Fibroblast of skin of right biceps (primary cell): ENCODE data around the gene EIF2AK2.
"Not testable (repeated sequence)": the region's sequence is repeated elsewhere in the genome, so short reads cannot be mapped to it uniquely, and the experiment has no call there.

Experiments
- DNase-seq: peaks from one replicate; pipeline ENCODE4 v3.0.0-alpha.2; 2013

Gene EIF2AK2

DNA sequence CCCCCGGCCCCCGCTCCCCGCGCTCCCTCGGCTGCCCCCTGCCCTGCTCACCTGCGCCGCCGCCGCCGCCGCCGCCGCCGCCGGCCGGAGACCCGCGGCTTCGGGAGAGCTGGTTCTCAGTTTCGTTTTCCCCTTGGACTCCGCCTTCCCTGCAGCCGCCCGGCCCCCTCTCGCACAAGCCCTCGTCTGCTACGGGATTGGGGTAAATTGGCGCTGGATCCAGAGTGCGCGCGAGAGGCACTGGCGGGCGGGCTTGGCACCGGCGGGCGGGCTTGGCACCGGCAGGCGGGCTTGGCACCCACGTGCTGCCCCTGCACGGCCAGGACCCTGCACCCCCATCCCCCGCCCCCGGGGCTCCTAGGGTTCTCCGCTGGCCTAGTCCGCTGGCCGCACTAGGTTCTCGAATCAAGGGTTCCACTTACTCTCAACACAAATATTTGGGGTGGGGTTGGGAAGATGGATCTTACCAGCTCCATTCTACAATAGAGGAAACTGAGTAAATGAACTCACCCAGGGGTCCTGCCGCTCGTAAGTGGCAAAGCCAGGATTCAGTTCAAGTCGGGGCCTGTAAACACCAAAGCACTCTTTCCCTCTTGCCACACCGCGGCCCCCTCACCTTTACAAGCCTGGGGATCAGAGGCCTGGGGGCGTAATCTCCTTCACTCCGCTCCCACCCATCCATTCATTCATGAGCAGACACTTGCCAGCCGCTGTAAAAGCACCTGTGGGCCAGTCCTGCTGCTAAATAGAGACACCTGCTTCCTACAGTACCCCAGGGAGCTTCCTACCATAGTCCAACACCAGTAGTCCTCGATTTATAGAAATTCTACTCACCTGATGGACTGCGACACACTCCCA, at the start of gene EIF2AK2:
TSS of gene EIF2AK2 (minus strand) at position 124 of the 858 bp plus-strand sequence. CDS start 9,174 bp downstream, outside the sequence.
- peak; percentile 87 for DNase-seq

DNA sequence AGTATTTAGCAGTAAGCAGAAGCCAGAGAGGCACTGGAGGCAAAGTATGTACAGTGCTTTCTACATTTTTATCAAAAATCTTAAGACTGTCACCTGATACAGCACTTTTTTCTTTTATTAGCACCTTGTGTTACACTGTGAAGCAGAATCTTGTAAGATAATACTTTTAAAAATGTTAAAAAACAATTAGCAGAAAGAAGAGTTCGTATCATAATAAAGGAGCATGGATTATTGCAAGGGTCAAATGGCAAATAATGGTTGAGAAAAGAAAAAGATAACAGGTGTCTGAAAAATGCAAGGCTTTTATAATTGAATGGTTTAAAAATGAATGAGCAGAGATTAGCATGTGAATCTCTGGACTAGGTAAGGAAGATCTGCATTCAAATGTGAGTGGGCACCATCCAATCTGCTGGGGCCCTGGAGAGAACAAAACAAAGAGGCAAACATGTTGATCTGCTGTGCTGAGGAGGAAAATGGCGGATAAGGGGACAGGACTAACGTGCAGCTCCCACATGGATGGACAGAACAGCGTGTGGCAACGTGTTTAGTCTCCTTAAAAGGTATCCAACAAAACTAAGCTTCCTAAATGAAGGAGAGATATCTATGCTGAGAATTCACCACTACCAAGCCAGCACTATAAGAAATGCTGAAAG, 49.0 kb upstream of the EIF2AK2 start:
- DNase-seq: no peak

DNA sequence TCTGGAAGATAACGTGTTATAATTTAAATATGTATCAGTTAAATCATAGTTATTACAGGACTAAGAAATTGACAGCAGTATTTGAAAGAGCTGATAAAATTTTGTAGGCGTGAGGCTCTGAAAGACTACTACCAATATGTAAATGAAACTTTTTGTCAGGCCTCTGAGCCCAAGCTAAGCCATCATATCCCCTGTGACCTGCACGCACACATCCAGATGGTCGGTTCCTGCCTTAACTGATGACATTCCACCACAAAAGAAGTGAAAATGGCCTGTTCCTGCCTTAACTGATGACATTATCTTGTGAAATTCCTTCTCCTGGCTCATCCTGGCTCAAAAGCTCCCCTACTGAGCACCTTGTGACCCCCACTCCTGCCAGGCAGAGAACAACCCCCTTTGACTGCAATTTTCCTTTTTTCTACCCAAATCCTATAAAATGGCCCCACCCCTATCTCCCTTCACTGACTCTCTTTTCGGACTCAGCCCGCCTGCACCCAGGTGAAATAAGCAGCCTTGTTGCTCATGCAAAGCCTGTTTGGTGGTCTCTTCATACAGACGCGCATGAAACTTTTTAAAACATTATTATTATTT, 48.4 kb upstream of the EIF2AK2 start:
- DNase-seq: not testable (repeated sequence)

DNA sequence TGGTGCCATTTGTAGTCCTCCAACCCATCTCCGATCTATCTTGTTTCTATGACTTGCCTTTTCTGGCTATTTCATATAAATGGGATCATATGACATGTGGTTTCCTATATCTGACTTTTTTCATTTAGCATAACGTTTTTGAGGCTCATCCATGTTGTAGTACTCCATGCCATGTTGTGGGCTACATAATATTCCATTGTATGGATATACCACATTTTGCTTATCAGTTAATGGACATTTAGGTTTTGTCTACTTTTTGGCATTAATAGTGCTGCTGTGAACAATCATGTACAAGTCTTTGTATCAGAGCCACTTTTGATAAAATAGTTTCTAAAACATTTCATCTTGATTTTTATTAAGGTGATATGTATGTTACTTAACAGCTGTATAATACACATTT, 46.9 kb upstream of the EIF2AK2 start:
- DNase-seq: no peak

DNA sequence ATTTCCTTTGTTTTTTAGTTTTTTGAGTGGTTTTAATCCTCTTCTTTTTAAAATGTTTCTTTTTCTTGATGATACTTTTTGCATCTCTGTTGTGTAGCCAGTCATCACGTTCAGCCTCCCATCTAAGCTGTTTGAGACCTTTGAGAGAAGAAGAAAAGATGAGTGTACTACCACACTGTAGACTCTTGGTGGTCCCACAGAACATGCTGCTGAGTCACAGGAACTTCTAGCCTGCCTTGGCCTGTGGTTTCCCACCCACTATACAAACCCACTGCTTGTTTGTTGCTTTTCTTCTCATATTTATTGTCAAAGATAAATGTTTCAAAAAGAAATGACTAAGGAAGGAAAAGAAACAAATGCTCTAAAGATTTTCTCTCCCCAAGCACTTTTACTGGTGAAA, 45.0 kb upstream of the EIF2AK2 start:
- peak; percentile 49 for DNase-seq

DNA sequence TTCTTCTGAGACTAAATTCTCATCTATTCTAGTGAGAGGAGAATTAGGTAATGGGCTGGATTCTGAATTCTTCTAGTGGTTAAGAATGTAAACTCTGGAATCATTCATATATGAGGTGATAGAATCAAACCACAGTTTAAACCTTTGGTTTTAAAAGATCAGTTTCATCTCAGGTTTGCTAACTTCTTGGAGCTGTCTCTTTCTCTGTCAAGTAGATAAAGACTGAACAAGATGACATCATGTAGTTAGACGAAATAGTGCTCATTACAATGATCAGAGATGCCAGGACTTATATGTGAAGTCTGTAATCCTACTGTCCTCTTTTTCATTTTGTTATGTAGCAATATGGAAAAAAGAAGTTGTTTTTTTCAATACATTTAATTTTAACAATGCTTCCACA, 44.4 kb upstream of the EIF2AK2 start:
- DNase-seq: no peak

DNA sequence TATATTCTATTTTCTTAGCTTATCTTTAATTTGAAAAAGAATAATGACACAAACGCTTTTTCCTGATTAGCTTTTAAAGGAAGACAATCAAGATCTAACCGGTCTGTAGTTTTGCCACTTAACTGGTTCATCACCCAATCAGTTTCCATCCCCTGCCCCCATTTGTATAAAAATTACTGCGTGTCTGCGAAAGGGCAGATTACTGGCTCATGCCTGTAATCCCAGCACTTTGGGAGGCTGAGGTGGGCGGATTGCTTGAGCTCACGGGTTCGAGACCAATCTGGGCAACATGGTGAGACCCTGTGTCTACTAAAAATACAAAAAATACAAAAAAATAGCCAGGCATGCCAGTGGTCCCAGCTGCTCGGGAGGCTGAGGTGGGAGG, 41.9 kb upstream of the EIF2AK2 start:
- no peak for DNase-seq

DNA sequence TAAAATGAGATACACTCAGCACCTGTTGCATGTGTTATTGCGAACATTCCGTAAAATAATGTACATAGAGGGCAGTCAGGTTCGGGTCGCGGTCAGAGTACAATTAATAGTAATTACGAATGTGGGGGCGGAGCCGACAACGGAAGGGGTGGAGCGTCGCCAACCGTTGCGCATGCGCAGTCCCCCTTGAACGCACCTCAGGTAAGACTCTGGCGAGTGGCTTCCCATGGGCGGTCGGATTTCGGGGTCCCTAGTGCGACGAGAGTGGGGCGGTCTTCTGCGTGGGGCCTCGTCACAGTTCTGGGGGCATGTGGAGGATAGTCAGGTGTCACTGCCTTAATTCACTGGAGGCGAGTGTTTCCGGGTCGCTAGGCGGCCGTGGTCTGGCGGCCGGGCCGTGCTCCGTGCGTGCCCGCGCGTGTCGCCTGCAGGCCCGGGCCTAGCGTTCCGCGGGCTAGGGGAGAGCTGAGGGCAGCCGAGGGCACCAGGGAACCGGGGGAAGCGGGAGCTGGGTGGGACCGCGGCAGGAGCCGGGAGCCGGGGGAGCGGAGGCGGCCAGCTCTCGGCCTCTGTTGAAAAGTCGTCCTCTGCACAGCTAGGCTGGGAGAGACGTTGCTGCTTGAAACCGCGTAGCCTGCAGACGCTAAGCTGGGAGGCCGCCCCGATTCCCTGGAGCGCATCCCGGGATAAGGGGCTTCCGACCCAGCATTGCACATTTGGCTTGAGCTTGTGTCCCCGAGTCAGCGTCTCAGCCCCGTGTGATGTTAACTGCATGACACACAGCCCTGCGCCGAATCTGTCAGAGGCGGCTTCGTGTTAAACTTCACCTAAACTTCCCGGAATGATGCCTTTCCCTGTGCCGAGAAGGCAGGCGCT, 39.8 kb upstream of the EIF2AK2 start, which contains the start of gene CEBPZOS:
TSS of gene CEBPZOS (plus strand) at position 177 of the 876 bp plus-strand sequence. CDS start 3,209 bp downstream, outside the sequence.
- peak; percentile 77 for DNase-seq

DNA sequence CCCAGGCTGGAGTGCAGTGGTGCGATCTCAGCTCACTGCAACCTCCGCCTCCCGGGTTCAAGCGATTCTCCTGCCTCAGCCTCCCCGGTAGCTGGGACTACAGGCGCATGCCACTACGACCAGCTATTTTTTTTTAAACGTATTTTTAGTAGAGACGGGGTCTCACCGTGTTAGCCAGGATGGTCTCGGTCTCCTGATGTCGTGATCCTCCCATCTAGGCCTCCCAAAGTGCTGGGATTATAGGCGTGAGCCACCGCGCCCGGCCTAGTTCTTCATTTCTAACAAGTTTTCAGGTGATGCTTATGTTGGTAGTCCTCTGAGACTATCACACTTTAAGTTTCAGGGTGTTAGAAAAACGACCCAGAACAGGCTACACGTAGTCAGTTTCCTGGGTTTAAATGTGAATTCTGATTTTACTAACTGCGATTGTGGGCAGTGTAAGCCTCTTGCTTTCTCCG, 39.1 kb upstream of the EIF2AK2 start:
- DNase-seq: not testable (repeated sequence)

DNA sequence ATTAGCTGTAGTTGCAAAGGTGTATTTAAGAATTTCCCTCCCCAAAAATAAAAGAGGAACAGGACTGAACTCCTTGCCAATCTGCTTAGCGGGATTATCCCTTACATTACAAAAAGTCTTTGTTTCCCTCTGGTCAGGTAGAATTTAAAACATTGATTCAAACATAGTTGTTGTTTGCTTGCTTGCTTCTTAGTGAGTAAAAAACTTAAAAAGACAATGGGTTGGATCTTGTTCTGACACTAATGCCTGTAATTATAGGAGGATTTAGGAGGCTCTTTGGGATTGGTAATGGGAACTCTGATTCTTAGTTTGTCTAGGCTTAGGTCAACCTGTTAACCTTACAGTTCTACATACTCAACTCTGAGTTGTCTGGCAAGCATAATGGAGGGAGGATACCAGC, 35.8 kb upstream of the EIF2AK2 start:
- DNase-seq: no peak

DNA sequence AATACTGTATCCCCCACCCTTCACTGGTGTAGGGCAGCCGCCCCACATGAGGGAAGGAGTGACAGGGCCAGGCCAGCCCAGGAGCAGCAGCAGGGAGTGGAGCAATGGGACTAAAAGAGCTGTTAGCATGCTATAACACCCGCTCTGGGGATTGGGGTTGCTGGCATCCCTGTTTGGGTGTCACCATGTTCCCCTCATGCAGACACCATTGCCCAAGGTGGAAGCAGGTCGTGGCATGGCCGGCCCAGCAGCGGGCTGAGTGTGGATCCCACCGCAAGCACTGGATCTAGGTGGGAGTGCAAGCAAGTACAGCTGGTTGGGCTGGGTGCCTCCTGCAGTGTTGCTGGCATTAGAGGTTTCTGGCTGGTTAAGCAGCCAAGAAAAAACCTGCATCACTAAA, 35.0 kb upstream of the EIF2AK2 start:
- no peak for DNase-seq

DNA sequence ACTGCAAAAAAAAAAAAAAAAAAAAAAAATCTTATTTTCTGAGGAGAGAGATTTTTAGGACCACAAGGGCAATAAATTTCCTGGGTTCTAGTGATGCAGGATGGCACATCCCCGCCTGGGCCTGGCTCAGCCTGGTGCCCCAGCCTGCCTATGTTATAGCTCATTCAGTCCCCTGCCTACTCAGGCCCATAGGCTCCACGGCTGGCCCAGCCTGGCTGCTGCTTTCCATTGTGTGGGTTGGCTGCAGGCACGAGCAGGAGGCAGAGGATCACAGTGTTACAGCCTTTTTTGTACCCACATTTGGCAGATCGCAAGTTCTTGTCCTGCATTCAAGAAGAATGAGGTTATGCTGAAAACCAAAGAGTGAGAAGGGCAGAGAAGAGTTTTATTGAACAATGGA, 34.5 kb upstream of the EIF2AK2 start:
- no peak for DNase-seq

DNA sequence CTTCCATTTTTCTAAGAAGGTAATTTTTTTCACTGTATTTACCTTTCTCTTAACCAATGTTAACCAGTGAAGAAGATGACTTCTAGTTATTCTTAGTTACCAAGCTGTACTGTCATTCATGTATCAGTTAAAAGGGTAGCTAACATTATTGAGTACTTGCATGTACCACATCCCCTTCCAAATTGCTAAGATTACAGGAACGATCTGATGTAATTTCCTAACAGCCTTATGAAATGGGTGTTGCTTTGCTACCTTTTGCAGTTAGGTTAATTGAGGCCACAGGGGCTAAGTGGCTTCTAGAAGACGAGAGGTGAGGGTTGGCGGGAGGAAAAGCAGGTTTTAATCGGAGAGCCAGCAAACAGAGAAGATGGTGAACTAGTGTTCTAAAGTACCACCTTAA, 33.5 kb upstream of the EIF2AK2 start:
- DNase-seq: no peak

DNA sequence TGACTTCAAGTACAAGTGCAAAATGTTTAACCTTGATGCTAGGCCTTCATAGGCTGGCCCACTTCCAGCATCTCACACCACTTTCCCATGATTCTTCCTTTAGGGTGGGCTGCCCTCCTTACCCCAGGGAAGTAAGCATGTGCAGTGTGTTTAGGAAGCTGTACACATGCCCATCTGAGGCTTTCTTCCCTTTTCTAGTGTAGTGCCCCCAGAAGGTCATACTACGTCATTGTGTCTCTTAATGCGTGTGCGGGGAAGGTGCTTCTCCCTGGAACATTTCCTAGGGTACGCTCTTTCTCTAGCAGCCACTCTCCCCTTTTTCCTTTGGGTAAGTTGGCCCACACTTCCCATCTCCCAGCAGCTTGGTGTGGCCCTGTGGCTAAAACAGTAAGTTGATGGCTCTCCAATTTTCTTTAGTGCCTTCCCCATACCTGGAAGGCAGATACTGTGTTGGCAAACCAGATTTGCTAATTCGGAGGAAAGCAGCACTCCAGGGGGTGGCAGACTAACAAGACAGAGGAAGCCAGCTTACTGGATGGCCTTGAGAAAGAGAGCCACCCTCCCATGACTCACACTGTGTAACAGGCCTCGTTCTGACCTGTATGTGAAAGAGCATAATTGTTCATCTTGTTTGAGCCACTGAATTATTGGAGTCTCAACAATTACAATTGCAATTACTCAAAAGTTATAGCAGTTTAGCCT, 32.8 kb upstream of the EIF2AK2 start:
- DNase-seq: peak; percentile 83

DNA sequence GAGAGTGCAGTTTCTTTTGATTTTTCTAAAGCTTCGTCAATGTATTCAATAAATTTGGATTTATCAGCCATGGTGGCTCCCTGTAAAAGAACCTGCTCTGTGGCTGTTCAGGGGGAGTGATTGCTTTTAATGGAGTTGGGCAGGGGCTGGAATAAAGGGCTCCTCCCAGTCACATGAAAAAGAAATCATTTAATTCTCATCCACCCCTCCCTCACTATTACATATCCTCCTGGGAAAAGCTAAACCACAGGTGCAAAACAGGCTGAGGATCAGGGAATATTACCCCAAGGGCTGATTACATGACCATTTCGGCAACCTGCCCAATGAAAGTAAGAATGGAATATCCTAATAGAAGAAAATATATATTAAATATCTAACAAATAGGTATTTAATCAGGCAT, 31.8 kb upstream of the EIF2AK2 start, which contains the start of gene SULT6B1:
TSS of gene SULT6B1 (minus strand) at position 101 of the 400 bp plus-strand sequence. CDS start at position 71, 30 bp downstream.
- DNase-seq: no peak

DNA sequence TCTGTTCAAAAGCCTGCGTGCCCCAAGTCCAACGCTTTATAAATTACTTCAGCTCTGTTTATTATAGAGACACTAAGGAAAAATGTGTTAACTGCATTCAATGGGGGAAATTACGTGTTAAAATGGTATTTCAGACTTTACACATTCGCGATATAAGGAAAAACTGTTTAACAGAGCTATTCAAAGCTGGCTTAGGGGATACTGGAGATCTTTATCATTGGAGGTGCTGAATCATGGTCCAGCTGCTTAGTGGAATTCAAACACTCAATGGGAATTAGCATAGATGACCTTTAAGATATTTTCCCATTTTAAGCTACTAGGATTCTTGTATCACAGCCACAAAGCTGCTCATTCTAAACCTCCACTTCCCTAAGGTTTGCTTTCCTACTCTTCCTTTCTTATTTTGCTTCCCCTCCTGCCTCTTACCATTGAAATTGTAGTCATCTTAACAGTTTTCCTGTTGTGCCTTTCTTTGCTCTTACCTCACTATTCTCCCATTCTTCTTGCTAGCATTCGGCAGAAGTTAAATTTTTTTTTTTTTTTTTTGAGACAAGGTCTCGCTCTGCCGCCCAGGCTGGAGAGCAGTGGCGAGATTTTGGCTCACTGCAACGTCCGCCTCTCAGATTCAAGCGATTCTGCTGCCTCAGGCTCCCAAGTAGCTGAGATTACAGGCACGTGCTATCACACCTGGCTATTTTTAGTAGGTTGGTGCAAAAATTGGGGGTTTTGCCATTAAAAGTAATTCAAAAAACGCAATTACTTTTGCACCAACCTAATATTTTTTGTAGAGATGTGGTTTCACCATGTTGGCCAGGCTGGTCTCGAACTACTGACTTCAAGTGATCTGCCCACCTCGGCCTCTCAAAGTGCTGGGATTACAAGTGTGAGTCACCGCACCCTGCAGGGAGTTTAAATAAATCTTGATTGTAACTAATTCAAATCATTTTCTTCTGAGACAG, 25.2 kb upstream of the EIF2AK2 start:
- peak; percentile 41 for DNase-seq

DNA sequence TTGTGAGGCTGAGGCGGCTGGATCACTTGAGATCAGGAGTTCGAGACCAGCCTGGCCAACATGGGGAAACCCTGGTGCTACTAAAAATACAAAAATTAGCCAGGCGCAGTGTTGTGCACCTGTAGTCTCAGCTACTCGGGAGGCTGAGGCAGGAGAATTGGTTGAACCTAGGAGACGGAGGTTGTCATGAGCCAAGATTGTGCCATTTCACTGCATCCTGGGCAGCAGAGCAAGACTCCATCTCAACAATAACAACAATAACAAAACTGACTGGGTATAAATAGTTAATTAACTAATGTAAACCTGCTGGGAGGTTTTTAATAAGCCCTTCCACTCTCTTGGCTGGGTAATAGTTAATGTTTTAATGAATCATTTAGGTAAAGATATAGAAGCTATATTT, 23.9 kb upstream of the EIF2AK2 start:
- DNase-seq: no peak

DNA sequence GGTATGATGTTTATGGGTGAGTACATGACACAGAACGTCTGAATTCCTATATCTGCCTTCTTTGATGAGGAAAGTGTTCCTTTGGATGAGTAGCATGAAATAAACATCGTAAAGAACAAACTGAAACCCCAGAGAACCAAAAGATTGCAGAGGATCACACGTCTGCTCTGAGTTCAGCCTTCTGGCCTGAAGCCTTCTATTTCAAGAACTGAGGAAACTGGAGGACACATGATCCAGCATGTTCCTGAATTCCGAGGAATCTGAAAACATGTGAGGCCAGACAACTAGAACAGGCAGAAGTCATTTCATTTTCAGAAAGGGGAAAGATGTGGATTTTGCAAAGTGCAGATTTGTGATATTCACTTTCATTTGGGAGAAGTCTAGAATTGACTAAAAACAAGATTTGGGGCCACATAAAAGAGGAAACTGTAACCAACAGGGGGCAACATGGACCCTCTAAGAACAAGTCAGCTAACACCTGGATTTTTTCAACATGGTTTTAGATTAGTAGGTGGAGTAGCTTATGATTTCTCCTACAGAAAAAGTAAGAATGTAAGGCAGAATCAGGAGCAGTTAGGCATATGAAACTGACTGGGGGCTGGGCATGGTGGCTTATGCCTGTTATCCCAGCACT, 23.3 kb upstream of the EIF2AK2 start:
- DNase-seq: no peak

DNA sequence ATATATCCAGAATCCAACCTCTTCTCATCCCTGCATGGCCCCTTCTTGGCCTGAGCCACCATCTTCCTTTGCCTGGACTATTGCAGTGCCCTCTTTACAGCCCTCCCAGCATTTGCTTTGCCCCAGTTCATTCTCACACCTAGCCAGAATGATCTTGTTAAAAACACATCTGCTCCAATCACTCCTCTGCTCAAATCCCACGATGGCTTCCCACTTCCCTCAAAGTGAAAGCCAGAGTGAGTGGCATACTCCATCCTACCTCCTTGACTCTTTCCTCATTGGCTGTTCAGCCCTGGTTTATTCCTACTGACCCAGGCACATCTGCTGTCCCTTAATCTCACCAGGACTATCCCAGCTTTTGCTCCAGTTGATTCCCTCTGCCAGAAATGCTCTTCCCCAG, 17.0 kb upstream of the EIF2AK2 start:
- no peak for DNase-seq

DNA sequence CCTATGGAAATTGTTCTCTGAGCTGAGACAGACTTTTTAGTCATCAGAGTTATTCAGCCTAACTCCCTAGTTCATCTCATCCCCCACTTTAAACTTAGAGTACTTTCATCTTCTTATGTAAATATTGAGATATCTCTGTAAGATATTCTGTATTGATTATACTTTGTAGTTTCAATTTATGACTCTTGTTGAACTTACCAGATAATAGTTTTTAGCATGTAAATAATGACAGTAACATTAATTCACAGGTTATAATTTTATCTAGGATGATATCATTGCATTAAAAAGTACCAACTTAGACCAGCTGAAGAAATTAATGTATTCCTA, 14.8 kb upstream of the EIF2AK2 start:
- DNase-seq: no peak
